Endothelial cell of umbilical vein (primary cell): ENCODE measurements around the gene PLD2. TPM values are rescaled to one million over a fixed set of nuclear protein-coding genes. Genes with fewer than 3 reads are reported as not detected.

Experiments
- BruUV-seq: library from RNA; stranded (reverse); fragments of 400-500 nt; replicated peaks from 2 replicates; lab custom pipeline; 2021; lab: Mats Ljungman, UMichigan
- CTCF ChIA-PET: fragments of 300-600, 350-600 bp; sonication (Branson Sonifier 250); formaldehyde crosslinking; loops from one replicate; lab custom pipeline; 2021; ENCODE audit warnings: antibody characterized with exemption, inconsistent platforms; lab: Charles Lee
- POLR2A ChIA-PET: fragments of 300-600, 350-600 bp; sonication (Branson Sonifier 250); formaldehyde crosslinking; loops from one replicate; lab custom pipeline; 2021; ENCODE audit warnings: antibody characterized with exemption, inconsistent platforms; lab: Charles Lee
- DNase-seq: peaks from one replicate; pipeline ENCODE4 v3.0.0-alpha.2; 2011; ENCODE audit warnings: low read depth, low spot score
- FAIRE-seq: peaks from 2 replicates; lab custom pipeline; 2011; peaks lifted over from hg19 to GRCh38; lab: Jason Lieb, UNC
- H2AFZ ChIP-seq: 2 replicates; pipeline ENCODE4 v1.6.0; 2012; ENCODE audit warnings: low read depth, low read length, control low read depth, inconsistent platforms
- H3K27ac ChIP-seq: 2 replicates; pipeline ENCODE4 v1.5.1; 2011; ENCODE audit warnings: low read depth, mild to moderate bottlenecking, control low read depth, low read length, moderate library complexity; ENCODE audit not compliant: insufficient read depth
- H3K27me3 ChIP-seq, 2 experiments: 2 replicates each; pipeline versions ENCODE4 v1.6.0 to v1.6.1; 2011; ENCODE audit warnings: low read length in 2 of 2, mixed read lengths in 1 of 2; ENCODE audit not compliant: control insufficient read depth in 2 of 2, insufficient read depth in 2 of 2
- H3K36me3 ChIP-seq, 2 experiments: 2 replicates in 1 of 2; 3 replicates in 1 of 2; pipeline ENCODE4 v1.5.1; 2011; ENCODE audit warnings: low read length in 2 of 2, mild to moderate bottlenecking in 1 of 2, moderate library complexity in 1 of 2; ENCODE audit not compliant: control insufficient read depth in 2 of 2, insufficient read depth in 2 of 2; ENCODE audit errors: extremely low read depth in 1 of 2
- H3K4me1 ChIP-seq: 3 replicates; pipeline ENCODE4 v1.5.1; 2011; ENCODE audit warnings: mild to moderate bottlenecking, low read length; ENCODE audit not compliant: control insufficient read depth, insufficient read depth; ENCODE audit errors: extremely low read depth
- H3K4me2 ChIP-seq: 2 replicates; pipeline ENCODE4 v1.6.1; 2011; ENCODE audit warnings: low read length, control low read depth, mixed read lengths; ENCODE audit not compliant: insufficient read depth
- H3K4me3 ChIP-seq, 3 experiments: fragments of 200-600 bp in 1 of 3; sonication (generic), shearing (Covaris generic) in 1 of 3; replicated peaks in 1 of 3; 2 replicates each; pipeline ENCODE4 v1.5.1; 2011 to 2016; ENCODE audit warnings: control low read depth in 3 of 3, low read length in 3 of 3, mild to moderate bottlenecking in 2 of 3, inconsistent platforms in 1 of 3, low read depth in 1 of 3, moderate library complexity in 1 of 3; ENCODE audit not compliant: insufficient read depth in 1 of 3
- H3K79me2 ChIP-seq: 2 replicates; pipeline ENCODE4 v1.6.0; 2012; ENCODE audit warnings: low read length, inconsistent platforms; ENCODE audit not compliant: control insufficient read depth, insufficient read depth
- H3K9ac ChIP-seq: replicated peaks from 2 replicates; pipeline ENCODE3; 2011; ENCODE audit warnings: low read length, control low read depth; ENCODE audit not compliant: insufficient read depth; ENCODE audit errors: extremely low read depth
- H3K9me1 ChIP-seq: replicated peaks from 3 replicates; pipeline ENCODE4 v1.6.0; 2011; ENCODE audit warnings: mild to moderate bottlenecking, low read length; ENCODE audit not compliant: control insufficient read depth, insufficient read depth; ENCODE audit errors: extremely low read depth
- H3K9me3 ChIP-seq: replicated peaks from 2 replicates; pipeline ENCODE4 v1.5.1; 2012; ENCODE audit warnings: low read length, inconsistent platforms; ENCODE audit not compliant: control insufficient read depth, insufficient read depth
- H4K20me1 ChIP-seq: replicated peaks from 2 replicates; pipeline ENCODE3; 2011; ENCODE audit warnings: mild to moderate bottlenecking, low read length; ENCODE audit not compliant: control insufficient read depth, insufficient read depth; ENCODE audit errors: extremely low read depth
- EZH2 ChIP-seq: IDR thresholded peaks from 2 replicates; pipeline ENCODE4 v1.6.1; 2012; ENCODE audit warnings: borderline replicate concordance, low read depth, mild to moderate bottlenecking, moderate library complexity, low read length, inconsistent platforms; ENCODE audit not compliant: severe bottlenecking
- FOS ChIP-seq: IDR thresholded peaks from 2 replicates; pipeline ENCODE4 v1.6.1; 2011; ENCODE audit warnings: mild to moderate bottlenecking, low read length, moderate library complexity, borderline replicate concordance; ENCODE audit not compliant: insufficient read depth
- GATA2 ChIP-seq: IDR thresholded peaks from 2 replicates; pipeline ENCODE4 v1.7.0; 2011; ENCODE audit warnings: low read depth, mild to moderate bottlenecking, moderate library complexity, mixed read lengths, low read length; ENCODE audit not compliant: insufficient read length, insufficient read depth
- JUN ChIP-seq: IDR thresholded peaks from 2 replicates; pipeline ENCODE4 v1.6.1; 2011; ENCODE audit warnings: borderline replicate concordance, low read depth; ENCODE audit not compliant: insufficient read length, insufficient read depth
- MYC ChIP-seq: IDR thresholded peaks from one replicate; pipeline ENCODE4 v1.6.1; 2011; ENCODE audit warnings: mild to moderate bottlenecking, low read depth, low read length
- POLR2A ChIP-seq: IDR thresholded peaks from 2 replicates; pipeline ENCODE4 v1.6.1; 2012; ENCODE audit warnings: low read depth, mild to moderate bottlenecking, control low read depth, low read length
- POLR2AphosphoS5 ChIP-seq: IDR thresholded peaks from 2 replicates; pipeline ENCODE4 v1.6.1; 2012; ENCODE audit warnings: low read depth, mild to moderate bottlenecking, control low read depth, low read length, moderate library complexity; ENCODE audit not compliant: insufficient read depth
- dilution Hi-C: fragments of 300-500 bp; cut with MboI; formaldehyde crosslinking; loops from one replicate; pipeline ENCODE4 v1.15.0; 2019; ENCODE audit warnings: low sequenced_read_pairs; ENCODE audit not compliant: extremely low pct_ligation_motif_present
- intact Hi-C: fragments of 100-400 bp; cut with micrococcal nuclease; formaldehyde crosslinking; loops from one replicate; pipeline ENCODE4 v1.10.0; 2022
- polyA plus RNA-seq, 4 experiments: library from polyadenylated mRNA; depleted of rRNA in 3 of 4; stranded (reverse) in 3 of 4; unstranded in 1 of 4; fragments of >200 nt; gene quantifications; 2 replicates each; pipeline versions ENCODE4 v1.2.1 to v1.2.3, GENCODE V29; 2011 to 2012; ENCODE audit warnings: missing spikeins in 1 of 4
- total RNA-seq: library from RNA; stranded (reverse); gene quantifications from 2 replicates; pipeline ENCODE4 v1.2.3, GENCODE V29; 2021
- TF ChIP-seq, protein P1 (sequence below), 2 donors: IDR thresholded peaks; 1 replicate in 1 of 2; 2 replicates in 1 of 2; pipeline ENCODE4 v1.5.1; 2011; ENCODE audit warnings: low read length in 2 of 2, mild to moderate bottlenecking in 2 of 2, moderate library complexity in 2 of 2, control low read depth in 1 of 2, inconsistent platforms in 1 of 2, low read depth in 1 of 2; ENCODE audit not compliant: insufficient read depth in 1 of 2; ENCODE audit errors: extremely low read depth in 1 of 2
- TF ChIP-seq, protein P2 (sequence below): IDR thresholded peaks from 2 replicates; pipeline ENCODE4 v1.6.1; 2011; ENCODE audit not compliant: insufficient read depth, insufficient read length

PLD2 gene
- total and polyA plus RNA-seq, 2 donors (not counting 3 experiments of a cell fraction or from before 2014, with no cell fraction given), result 52.3 to 54.7 TPM

DNA sequence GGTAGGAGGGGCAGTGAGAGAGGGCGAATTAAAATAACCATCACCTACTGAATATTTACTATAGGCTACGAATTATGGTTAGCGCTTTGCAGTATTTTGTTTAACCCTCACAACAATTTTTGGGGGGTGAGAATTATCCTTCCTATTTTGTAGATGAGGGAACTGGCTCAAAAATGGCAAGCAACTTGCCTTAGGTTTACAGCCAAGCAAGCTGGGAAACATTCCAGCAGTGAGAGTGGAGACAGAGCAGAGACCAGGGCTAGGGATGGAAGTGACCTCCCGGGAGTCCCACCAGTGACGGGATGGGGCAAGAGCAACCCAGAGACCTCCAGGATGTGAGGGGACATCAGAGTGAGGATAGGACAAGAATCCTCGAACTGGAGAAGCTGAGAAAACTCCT lies 20.4 kb upstream of the PLD2 start:
- ChIA-PET CTCF (interaction anchor here (0.5 to 5.9 kb wide), 14 partner anchors 9 to 117 kb away, joined by 3 to 65 read pairs (median 4); partner anchors contain the start of genes ARRB2, C17orf107, CHRNE and PLD2), POLR2A (no interaction called here)
- DNase-seq (no peak), FAIRE-seq (peak; percentile 8)
- Histone ChIP-seq H3K4me2 (peak overlapping the region; percentile 31), H2AFZ (no peak overlapping the region), H3K4me3 (no peak overlapping the region), H3K9me3 (no peaks in the 10 kb centered on the region), H4K20me1 (no peaks in the 10 kb centered on the region), H3K27ac (no peak overlapping the region), H3K4me1 (peaks cover 24% of the 10 kb centered on the region), H3K36me3 (no peaks in the 10 kb centered on the region), H3K79me2 (no peaks in the 10 kb centered on the region), H3K27me3 (peaks cover 16 to 24% of the 10 kb centered on the region in 2 experiments), H3K9me1 (no peaks in the 10 kb centered on the region), H3K9ac (no peak overlapping the region)
- intact Hi-C loops (loop anchor here (2.0 to 5.0 kb wide), 2 partner anchors 56 to 116 kb away; partner anchors contain the start of genes CHRNE and MED11), dilution Hi-C loops (no loop called here)
- BruUV-seq, result no TSS peak
- TF ChIP-seq FOS, result no peak
- TF ChIP-seq, protein P1, sequence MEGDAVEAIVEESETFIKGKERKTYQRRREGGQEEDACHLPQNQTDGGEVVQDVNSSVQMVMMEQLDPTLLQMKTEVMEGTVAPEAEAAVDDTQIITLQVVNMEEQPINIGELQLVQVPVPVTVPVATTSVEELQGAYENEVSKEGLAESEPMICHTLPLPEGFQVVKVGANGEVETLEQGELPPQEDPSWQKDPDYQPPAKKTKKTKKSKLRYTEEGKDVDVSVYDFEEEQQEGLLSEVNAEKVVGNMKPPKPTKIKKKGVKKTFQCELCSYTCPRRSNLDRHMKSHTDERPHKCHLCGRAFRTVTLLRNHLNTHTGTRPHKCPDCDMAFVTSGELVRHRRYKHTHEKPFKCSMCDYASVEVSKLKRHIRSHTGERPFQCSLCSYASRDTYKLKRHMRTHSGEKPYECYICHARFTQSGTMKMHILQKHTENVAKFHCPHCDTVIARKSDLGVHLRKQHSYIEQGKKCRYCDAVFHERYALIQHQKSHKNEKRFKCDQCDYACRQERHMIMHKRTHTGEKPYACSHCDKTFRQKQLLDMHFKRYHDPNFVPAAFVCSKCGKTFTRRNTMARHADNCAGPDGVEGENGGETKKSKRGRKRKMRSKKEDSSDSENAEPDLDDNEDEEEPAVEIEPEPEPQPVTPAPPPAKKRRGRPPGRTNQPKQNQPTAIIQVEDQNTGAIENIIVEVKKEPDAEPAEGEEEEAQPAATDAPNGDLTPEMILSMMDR (IDR thresholded peaks at IDR 0.05; ENCODE audit: extremely low read depth in 1 of 2, insufficient read depth in 1 of 2, low read depth in 1 of 2, low read length in 2 of 2), result no peak
- TF ChIP-seq GATA2, result no peak
- TF ChIP-seq EZH2, result no peak
- no peak for TF ChIP-seq JUN
- TF ChIP-seq POLR2A, result no peak
- TF ChIP-seq, protein P2, sequence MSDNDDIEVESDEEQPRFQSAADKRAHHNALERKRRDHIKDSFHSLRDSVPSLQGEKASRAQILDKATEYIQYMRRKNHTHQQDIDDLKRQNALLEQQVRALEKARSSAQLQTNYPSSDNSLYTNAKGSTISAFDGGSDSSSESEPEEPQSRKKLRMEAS, result no peak
- TF ChIP-seq MYC, result no peak
- no peak for TF ChIP-seq POLR2AphosphoS5
